NCI-H2196 (cell line): ENCODE measurements around the gene SLC9A5.

Experiments used
- DNase-seq: peaks from one replicate; lab custom pipeline; 2025; ENCODE audit not compliant: unreplicated experiment; lab: John Stamatoyannopoulos, UW

Gene SLC9A5

GRCh38 chr16:67256701-67257230, 8.0 kb downstream of the SLC9A5 start:
- DNase-seq, result no peak

DNA sequence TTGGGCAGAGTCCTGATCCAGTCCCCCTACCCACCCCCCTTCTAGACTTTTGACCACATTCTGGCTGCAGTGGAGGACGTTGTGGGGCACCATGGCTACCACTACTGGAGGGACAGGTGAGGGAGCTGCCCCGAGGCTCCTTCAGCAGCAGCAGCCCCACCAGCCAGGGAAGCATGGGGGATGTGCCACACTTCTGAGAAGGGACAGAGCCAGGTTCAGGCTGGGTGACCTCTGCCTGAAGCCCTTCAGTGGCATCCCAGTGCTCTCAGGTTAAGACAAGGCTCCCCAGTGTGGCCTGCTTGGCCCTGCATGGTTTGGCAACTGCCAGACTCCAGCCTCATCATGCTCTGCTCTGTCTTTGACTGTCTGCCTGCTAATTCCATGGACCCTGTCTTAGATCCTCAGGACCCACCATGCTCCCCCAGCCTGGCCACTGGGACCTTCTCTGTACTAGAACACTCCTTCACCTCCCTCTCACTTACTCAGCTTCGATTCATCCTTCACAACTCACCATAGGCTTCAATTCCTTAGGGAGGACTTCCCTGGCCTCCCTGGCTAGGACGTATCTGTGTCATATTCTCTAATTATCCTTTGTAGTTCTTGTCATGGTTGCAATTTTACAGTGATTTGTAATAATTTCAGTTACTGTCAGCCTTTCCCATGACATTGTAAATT, 8.8 kb downstream of the SLC9A5 start:
- DNase-seq, result no peak

DNA sequence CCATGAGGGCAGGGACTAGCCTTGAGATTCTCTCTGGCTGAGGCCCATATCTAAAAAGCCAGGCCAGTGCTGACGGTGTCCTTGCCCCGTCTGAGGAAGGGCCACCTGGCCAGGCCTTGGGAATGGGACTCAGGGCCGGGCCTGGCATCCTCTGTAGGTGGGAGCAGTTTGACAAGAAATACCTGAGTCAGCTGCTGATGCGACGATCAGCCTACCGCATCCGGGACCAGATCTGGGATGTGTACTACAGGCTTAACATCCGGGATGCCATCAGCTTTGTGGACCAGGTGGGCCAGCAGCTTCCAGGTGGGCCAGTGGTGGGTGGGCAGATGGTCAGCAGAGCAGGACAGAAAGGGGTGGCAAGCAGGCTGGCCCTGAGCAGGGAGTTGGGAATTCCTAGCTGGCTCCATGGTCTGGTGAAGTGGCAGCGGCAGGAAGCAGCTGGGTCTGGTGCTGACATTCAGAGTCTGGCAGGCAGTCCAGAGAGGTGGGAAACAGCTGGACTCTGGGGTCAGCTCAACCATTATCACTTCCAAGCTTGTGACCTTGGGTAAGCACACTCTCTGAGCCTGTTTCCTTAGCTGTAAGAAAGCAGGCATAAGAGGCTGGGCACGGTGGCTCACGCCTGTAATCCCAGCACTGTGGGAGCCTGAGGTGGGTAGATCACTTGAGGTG, 9.5 kb downstream of the SLC9A5 start:
- DNase-seq, result no peak

- no peak for DNase-seq
These were observed 10.9 kb downstream of the SLC9A5 start for GRCh38 chr16:67259705-67260104.

DNA sequence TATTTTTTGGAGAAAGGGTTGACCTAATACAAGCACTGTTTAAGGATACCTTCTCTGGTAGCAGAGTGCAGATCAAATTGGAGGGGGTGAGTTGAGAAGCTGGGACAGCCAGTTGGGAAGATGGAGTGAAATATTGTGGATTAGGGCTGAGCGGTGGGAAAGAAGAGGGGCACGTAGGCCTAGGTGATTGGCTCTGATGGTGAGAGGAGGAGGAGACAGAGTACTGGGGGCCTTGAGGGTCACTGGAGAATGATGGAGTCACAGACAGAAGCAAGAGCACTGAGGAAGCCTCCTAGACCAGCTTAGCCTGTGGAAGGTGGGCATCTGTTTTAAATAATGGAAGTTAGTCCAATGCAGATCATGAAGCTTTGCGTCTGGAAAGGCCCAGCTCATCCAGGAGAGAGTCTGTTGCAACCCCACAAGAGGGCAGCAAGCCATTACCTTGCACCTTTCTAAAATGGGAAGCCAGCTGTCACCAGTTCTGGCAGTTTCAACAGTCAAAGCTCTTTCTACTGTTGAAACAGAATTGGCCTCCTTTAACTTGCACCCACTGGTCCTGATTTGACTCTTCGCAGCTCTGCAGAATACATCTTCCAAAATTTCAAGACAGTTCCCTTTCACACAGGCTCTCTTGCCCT, 11.8 kb downstream of the SLC9A5 start:
- DNase-seq, result peak; percentile 39

GRCh38 chr16:67263201-67263600, 14.4 kb downstream of the SLC9A5 start:
- no peak for DNase-seq

DNA sequence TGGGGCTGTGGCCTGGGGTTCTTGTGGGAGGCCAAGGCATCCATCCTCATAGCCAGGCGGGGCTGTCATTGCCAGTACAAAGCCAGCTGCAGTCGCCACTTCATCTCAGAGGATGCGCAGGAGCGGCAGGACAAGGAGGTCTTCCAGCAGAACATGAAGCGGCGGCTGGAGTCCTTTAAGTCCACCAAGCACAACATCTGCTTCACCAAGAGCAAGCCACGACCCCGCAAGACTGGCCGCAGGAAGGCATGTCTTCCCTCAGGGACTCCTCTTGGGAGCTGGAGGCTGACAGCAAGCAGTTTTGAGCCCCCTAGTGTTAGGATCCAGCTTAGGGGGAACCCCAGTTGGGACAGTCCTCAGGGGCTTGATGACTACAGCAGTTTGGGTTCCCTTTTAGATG, 15.5 kb downstream of the SLC9A5 start:
- no peak for DNase-seq

GRCh38 chr16:67264866-67265265, 16.1 kb downstream of the SLC9A5 start:
- no peak for DNase-seq

DNA sequence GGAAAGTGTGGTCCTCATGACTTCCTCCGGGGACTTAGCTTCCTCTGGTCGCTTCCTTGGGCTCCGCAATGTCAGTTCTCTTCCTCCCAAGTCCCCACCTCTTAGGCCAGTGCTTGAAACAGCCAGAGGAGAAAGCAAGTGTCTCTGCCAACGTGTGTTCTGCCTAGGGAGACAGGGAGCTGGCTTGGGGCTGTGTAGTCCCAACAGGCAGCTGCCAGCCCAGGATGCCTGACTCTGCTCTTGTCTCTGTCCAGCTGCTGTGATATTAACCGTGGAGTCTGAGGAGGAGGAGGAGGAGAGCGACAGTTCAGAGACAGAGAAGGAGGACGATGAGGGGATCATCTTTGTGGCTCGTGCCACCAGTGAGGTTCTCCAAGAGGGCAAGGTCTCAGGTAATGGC, 17.1 kb downstream of the SLC9A5 start:
- DNase-seq, result no peak

GRCh38 chr16:67268136-67268579, 19.4 kb downstream of the SLC9A5 start:
- no peak for DNase-seq

DNA sequence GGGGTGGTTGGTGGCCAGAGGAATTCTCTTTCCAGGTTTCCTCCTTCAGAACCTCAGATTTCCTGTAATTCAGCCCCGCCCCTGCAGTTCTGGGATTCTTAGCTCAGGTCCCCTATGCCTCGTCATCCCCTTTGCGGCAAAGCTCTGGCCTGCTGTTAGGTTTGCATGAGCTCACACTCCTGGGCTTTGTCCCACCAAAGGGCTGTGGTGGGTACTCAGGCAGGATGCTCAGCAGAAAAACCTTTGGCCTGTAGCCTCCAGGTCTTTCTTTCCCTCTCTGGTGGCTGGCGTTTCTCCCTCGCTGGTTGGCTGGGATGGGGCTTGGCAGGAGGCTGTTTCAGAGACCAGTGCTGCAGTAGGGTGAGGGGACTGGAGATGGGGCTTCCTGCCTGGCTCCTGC, 21.0 kb downstream of the SLC9A5 start:
- no peak for DNase-seq

- no peak for DNase-seq
These were observed 22.2 kb downstream of the SLC9A5 start for GRCh38 chr16:67270931-67271338.

- DNase-seq, result no peak
These were observed 22.7 kb downstream of the SLC9A5 start for GRCh38 chr16:67271446-67271845.

DNA sequence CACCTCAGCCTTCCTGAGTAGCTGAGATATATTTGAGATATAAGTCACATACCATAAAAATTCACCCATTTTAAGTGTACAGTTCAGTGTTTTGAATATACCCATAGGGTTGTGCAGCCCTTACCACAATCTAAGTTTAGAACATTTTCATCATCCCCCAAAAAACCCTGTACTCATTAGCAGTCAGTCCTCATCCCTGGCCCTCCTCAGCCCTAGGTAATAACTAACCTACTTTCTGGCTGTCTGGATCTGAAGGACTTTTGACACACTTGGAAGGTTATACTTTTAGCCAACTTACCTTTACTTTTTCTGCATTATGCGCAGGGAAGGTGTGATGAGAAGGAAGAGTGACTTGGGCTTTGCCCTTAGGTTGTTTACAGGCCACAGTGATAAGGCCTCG, 26.5 kb downstream of the SLC9A5 start:
- no peak for DNase-seq

GRCh38 chr16:67277294-67277998, 28.7 kb downstream of the SLC9A5 start:
- no peak for DNase-seq

GRCh38 chr16:67277999-67278772, 29.4 kb downstream of the SLC9A5 start:
- DNase-seq, result no peak

DNA sequence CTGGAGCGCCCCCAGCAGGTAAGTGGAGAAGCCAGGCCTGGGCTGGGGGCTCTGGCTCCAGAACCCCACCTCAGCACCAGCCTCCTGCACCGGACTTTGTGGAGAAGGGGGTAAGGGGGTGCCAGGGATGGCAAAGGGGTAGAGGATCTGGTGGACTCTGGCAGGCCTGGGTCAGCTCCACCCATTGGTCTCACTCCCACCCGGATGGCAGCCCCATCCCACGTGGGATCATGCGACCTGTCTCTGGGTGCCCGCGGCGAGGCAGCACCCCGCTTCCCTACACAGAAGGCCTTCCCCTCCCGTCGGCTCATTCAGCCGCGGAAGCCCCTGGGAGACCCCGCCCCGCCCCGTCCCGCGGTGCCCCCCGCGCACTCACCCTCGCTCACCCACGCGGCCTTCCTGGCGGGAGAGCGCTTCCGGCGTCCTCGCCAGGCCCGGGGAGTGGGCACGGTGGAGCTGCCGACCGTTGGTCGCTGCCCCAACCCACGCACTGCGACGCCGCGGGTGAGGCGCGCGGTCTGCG, 30.1 kb downstream of the SLC9A5 start:
- DNase-seq, result no peak

GRCh38 chr16:67279296-67280089, 30.7 kb downstream of the SLC9A5 start, which contains the start of gene PLEKHG4:
TSS of gene PLEKHG4 (plus strand) at chr16:67279532. CDS start at chr16:67280045, 513 bp downstream.
- DNase-seq, result peak; percentile 69
